ENCODE data around the gene KLHL30. TPM values are rescaled to one million over a fixed set of nuclear protein-coding genes. Genes with fewer than 3 reads are reported as not detected.

KLHL30 gene, protein sequence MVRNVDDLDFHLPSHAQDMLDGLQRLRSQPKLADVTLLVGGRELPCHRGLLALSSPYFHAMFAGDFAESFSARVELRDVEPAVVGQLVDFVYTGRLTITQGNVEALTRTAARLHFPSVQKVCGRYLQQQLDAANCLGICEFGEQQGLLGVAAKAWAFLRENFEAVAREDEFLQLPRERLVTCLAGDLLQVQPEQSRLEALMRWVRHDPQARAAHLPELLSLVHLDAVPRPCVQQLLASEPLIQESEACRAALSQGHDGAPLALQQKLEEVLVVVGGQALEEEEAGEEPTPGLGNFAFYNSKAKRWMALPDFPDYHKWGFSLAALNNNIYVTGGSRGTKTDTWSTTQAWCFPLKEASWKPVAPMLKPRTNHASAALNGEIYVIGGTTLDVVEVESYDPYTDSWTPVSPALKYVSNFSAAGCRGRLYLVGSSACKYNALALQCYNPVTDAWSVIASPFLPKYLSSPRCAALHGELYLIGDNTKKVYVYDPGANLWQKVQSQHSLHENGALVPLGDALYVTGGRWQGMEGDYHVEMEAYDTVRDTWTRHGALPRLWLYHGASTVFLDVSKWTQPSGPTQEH
- total RNA-seq, result under 0.01 TPM in 2 replicates

GRCh38 chr2:238138331-238139195 lies at the start of gene KLHL30:
Gene KLHL30 (plus strand): TSS chr2:238138668. CDS start chr2:238140755, 2,087 bp downstream.

GRCh38 chr2:238100049-238100820 lies 38.2 kb upstream of the KLHL30 start, which contains the start of gene ESPNL:
Gene ESPNL (plus strand): TSS chr2:238100340. CDS start chr2:238100420, 80 bp downstream.

DNA sequence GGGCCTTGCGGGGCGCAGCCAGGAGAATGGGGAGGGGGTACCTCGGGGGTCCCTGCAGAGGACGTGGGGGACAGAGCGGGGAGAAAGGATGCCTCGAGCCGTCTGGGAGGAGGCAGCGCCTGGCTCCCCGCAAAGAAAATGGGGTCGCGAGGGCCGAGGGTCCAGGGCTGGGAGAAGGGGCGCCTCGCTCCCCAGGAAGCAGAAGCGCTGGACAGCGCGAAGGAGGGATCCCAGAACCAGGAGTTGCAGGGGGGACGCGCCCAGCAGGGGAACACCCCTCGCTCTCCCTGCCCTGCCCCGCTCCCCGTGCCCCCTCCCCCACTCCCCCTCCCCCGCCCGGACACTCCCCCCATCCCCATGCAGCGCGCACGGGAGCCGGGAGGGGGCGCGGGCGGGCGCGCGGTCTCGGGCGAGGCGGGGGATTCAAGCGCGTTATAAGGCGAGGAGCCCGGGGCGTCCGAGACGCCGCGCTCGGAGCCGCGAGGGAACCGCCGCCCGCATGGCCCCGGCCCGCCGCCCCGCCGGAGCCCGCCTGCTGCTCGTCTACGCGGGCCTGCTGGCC lies 20.1 kb downstream of the KLHL30 start, which contains the start of gene ERFE:
TSS of gene ERFE (plus strand) at position 462 of the 562 bp plus-strand sequence. CDS start at position 500, 38 bp downstream.

Other genes with a start within 250 kb of the KLHL30 start
- gene UBE2F, start 171.7 kb upstream of the KLHL30 start, total RNA-seq, result 34.2 and 36.8 TPM in 2 replicates
- 15.1 and 27.8 TPM in 2 replicates for gene SCLY, start 77.7 kb upstream of the KLHL30 start, total RNA-seq
- gene ESPNL, start 38.3 kb upstream of the KLHL30 start, total RNA-seq, result 0.39 and 4.8 TPM in 2 replicates
- gene ERFE, start 20.3 kb downstream of the KLHL30 start, total RNA-seq, result 7.0 and 8.0 TPM in 2 replicates
- 22.4 and 29.9 TPM in 2 replicates for gene ILKAP, start 65.0 kb downstream of the KLHL30 start, total RNA-seq
- gene HES6, start 101.4 kb downstream of the KLHL30 start, total RNA-seq, result 1.1 and 1.2 TPM in 2 replicates
- gene PER2, start 149.9 kb downstream of the KLHL30 start, total RNA-seq, result 3.3 and 3.9 TPM in 2 replicates
- gene TRAF3IP1, start 181.8 kb downstream of the KLHL30 start, total RNA-seq, result 5.5 and 6.3 TPM in 2 replicates